Kidney epithelial cell (primary cell): ENCODE measurements around the gene FAM131B. TPM values are rescaled to one million over a fixed set of nuclear protein-coding genes. Genes with fewer than 3 reads are reported as not detected.
A peak's percentile ranks its signal among the peaks of the same experiment; 100 is the strongest.

ENCODE experiments used
- DNase-seq: peaks from one replicate; pipeline ENCODE4 v3.0.0-alpha.2; 2010; ENCODE audit warnings: low read depth
- H3K27me3 ChIP-seq: 2 replicates; pipeline ENCODE4 v1.6.0; 2011; ENCODE audit warnings: low read length; ENCODE audit not compliant: control insufficient read depth, insufficient read depth
- H3K36me3 ChIP-seq: 2 replicates; pipeline ENCODE4 v1.5.1; 2011; ENCODE audit warnings: low read length; ENCODE audit not compliant: control insufficient read depth, insufficient read depth
- H3K4me3 ChIP-seq: 2 replicates; pipeline ENCODE4 v1.5.1; 2011; ENCODE audit warnings: low read depth, mild to moderate bottlenecking, control low read depth, low read length
- CTCF ChIP-seq: IDR thresholded peaks from 2 replicates; pipeline ENCODE4 v1.5.1; 2011; ENCODE audit warnings: mild to moderate bottlenecking, moderate library complexity, low read length, control low read depth, inconsistent platforms; ENCODE audit not compliant: insufficient read depth, poor library complexity, severe bottlenecking
- total RNA-seq: library from RNA; depleted of rRNA; stranded (reverse); fragments of >200 nt; gene quantifications from 2 replicates; pipeline ENCODE4 v1.2.3, GENCODE V29; 2015

The FAM131B gene
- total RNA-seq, 1 donor from 2014 or later = 1.3 TPM

GRCh38 chr7:143341842-143342241 lies 20.7 kb downstream of the FAM131B start:
- H3K36me3 ChIP-seq = no peaks in the 10 kb centered on the region
- no peak for DNase-seq
- H3K27me3 ChIP-seq = peaks cover 15% of the 10 kb centered on the region
- no peak overlapping the region for H3K4me3 ChIP-seq
- no peak for TF ChIP-seq CTCF

GRCh38 chr7:143337216-143337615 lies 25.3 kb downstream of the FAM131B start:
- Histone ChIP-seq H3K4me3 (no peak overlapping the region), H3K36me3 (no peaks in the 10 kb centered on the region), H3K27me3 (peaks cover 4% of the 10 kb centered on the region)
- DNase-seq = no peak
- no peak for TF ChIP-seq CTCF

GRCh38 chr7:143334244-143334643 lies 28.3 kb downstream of the FAM131B start:
- Histone ChIP-seq H3K4me3 (no peak overlapping the region), H3K27me3 (peaks cover 4% of the 10 kb centered on the region), H3K36me3 (no peaks in the 10 kb centered on the region)
- DNase-seq = no peak
- no peak for TF ChIP-seq CTCF

GRCh38 chr7:143331179-143331801 lies 31.2 kb downstream of the FAM131B start:
- DNase-seq = peak; percentile 12
- H3K4me3 ChIP-seq = no peak overlapping the region
- TF ChIP-seq CTCF = no peak

GRCh38 chr7:143329471-143330170 lies 32.9 kb downstream of the FAM131B start:
- no peak overlapping the region for H3K4me3 ChIP-seq
- no peaks in the 10 kb centered on the region for H3K36me3 ChIP-seq
- no peaks in the 10 kb centered on the region for H3K27me3 ChIP-seq
- TF ChIP-seq CTCF = no peak
- DNase-seq = no peak

More at GRCh38 chr7:143331179-143331801, 31.2 kb downstream of the FAM131B start:
- no peaks in the 10 kb centered on the region for H3K36me3 ChIP-seq
- H3K27me3 ChIP-seq = no peaks in the 10 kb centered on the region
